GM19035 (cell line): Measurements from ENCODE around the gene TFEB.
"Not testable (repeated sequence)": the region's sequence is repeated elsewhere in the genome, so short reads cannot be mapped to it uniquely, and the experiment has no call there.

ENCODE experiments used
- ATAC-seq: cut with Tn5 transposase; IDR thresholded peaks from one replicate; pipeline ENCODE4 v1.9.1; 2021; ENCODE audit not compliant: unreplicated experiment

Gene TFEB

DNA sequence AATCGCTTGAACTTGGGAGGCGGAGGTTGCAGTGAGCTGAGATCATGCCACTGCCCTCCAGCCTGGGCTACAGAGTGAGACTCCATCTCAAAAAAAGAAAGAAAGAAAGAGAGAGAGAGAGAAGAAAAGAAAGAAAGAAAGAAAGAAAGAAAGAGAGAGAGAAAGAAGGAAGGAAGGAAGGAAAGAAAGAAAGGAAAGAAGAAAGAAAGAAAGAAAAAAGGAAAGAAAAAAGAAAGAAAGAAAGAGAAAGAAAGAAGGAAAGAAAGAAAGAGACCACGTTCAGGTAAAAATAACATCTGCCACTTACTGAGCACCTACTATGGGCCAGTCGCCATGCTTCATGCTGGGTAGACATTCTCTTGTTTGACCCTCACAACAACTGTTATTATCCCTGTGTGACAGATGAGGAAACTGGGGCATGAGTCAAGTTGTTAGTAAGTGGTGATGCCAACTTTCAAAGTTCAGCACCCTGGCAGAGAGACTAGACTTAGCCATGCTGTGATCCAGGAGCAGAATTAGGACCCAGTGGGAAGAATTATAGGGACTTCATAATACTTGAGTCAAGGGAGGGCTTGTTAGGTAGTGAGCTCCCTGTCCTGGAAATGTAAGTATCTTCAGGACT is 30.7 kb upstream of the TFEB start:
- not testable (repeated sequence) for ATAC-seq

DNA sequence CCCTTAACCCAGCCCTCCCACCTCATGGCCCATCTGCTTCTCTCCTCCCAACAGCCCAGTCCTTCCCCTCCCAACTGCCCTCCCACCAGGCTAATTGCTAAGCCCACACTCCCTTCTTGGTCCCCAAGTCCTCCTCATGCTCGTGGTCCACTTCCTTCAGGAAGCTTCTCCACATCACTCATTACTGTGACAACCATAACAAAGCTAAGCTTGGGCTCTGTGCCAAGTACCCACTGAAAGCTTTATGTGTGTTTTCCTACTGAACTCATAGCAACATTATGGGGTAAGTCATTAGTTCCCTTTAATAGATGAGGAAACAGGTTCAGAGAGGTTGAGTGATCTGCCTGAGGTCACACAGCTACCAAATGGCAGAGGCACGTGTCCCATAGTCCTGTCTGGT is 28.1 kb upstream of the TFEB start:
- no peak for ATAC-seq

DNA sequence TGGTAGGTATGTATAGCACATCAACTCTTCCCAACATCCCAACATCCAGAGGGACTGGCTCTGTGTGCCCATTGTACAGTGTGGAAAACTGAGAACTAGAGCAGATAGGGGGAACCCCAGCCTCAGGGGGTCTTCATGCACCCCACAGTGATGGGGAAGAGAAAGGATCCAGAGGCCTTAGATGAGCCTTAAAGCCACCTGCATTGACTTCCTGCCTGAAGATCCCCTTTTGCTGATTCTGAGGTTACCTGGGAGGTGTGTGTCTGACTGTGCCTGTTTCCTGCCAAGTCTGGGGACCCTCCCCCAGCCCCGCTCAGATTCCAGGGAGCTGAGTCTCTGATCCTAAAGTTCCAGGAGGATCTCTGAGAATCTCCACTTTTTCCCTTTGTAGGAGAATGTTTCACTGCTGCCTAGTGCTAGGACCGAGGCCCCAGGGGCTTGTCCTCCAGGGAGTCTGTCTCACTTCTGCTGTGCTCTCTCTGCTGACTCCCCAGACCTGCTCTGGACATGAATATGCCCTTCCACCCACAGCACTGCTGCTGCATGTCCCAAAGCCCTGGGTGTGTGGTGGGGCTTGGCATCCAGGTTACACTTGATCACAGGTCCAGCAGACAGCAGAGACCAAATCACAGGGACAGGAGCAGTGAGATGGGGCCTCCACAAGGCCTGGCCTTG is 24.6 kb upstream of the TFEB start:
- no peak for ATAC-seq

DNA sequence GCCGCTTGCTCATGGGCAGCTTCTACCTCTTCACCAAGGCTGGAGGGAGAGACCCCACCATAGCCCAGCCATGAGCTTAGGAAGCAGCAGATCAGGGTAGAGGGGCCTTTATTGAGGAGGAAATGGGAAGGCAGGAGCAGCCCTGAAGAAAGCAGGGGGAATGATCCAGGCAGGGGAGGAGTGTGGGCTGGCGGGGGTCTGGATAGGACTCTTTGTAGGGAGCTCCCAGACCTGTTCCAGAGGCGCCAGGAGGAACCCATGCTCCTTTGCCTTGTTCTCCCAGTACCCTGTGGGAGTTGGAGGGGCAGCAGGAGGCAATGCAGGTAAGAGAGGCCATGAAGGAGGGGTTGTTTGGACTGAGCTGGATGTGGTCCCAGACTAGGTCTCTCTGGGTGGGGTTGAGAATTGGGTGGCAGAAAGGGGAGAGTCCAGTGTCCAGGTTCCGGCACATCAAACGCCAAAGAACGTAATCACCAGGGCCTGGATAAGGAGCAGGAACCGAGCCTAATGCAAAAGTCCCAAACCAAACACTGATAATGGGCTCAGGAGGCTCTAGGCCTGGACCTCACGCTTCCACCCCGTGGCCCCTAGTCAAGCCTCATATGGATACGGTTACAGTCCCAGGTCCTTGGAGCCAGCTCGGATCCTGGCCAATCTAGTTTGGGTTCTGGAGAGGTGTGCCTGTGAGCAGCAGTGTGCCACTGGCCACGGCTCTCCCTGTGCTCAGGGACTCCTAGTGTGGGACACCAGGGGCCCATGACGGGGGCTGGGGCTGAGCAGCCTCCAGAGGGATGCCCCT is 23.9 kb upstream of the TFEB start:
- ATAC-seq, result no peak

DNA sequence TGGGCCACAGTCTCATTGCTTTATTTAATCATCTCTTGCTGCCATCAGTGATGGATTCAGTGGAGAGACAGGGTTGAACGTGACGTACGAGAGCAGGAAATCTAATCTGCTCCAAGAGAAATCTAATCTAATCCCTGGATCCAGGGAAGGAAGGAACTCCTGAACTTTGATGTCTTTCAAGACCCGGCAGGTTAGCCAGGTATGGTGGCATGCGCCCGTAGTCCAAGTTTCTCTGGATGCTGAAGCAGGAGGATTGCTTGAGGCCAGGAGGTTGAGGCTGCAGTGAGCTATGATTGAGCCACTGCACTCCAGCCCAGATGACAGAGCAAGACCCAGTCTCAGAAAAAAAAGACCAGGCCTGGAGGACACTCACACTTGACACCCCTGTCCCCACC is 23.2 kb upstream of the TFEB start:
- ATAC-seq, result no peak

DNA sequence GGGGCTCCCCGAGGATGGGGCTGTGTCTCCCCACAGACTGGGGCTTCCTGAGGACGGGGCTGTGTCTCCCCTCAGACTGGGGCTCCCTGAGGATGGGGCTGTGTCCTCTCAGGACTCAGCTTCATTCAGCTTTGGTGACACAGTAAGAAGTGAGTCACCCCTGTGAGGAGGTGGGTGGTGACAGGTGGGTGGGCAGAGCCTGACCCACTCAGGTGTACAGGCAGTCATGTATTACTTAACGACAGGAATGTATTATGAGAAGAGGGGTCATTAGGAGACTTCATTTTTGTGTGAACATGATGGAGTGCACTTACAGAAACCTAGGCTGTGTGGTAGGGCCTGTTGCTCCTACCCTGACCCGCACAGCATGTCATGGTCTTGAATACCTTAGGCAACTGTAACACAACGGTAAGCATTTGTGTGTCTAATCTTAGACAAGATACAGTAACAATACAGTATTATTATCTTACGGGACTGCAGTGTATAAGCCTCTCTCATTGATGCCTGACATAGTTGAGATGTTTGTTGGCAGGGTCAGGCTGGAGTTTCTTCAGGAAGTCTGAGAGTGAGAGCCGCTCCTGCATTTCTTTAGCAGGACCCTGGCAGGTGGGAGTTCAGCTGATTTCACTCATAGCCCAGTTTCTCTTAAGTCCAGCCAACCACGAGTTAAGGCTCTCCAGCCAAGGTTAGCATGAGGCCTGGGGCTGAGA is 22.7 kb upstream of the TFEB start:
- no peak for ATAC-seq

DNA sequence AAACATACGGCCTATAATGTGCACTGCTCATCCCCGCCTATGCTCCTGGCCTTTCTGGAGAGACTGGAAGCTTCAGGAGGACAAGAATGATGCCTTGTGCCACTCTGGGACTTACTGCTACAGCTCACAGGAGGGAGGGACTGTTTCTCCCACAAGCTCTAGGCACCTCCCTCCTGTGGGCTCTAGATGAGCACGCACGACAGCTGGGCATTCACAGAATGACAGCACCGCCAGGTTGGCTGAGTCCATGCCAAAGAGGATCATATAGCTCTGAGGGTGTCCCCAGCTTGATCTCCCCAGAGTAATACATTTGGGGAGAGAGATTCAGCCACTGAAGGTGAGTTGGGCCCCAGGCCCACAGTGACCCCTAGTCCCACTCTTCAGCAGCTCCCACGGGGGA is 21.9 kb upstream of the TFEB start:
- ATAC-seq, result no peak

DNA sequence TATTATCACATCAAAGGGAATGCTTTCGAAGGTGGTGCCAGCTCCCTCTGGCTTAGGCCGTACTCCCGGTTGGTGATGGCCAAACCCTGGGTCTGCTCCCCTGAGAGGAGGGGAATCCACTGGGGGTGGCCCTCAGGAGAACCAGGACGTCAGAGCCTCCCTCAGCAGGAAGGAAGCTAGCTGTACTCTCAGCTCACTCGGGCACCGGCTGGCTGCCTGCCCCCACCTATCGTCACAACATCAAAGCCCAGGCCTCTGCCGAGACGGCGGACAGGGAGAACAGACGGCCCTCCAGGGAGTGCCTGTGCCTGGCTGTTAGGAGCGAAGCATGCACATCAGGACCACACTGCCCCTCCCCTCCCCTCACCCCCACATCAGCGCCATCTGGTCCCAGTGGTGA is 20.9 kb upstream of the TFEB start:
- ATAC-seq, result no peak

DNA sequence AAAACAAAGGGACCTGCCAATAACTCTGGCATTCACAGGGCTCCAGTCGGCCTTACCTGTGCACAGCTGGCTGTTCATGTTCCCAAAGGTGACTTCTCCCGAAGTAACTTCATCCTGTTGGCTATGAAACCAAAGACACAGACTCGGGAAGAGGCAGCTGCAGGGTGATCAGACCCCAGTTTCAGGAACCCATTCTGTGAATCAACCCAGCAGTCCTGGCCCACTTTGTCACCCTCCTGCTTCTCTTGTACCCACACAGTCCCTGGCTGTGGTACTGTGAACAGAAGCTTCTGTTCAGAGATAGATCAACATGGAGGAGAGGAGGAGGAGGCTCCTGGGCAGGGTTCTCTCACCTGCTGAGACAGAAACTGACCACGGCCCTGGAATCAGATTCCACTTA is 20.5 kb upstream of the TFEB start:
- no peak for ATAC-seq

DNA sequence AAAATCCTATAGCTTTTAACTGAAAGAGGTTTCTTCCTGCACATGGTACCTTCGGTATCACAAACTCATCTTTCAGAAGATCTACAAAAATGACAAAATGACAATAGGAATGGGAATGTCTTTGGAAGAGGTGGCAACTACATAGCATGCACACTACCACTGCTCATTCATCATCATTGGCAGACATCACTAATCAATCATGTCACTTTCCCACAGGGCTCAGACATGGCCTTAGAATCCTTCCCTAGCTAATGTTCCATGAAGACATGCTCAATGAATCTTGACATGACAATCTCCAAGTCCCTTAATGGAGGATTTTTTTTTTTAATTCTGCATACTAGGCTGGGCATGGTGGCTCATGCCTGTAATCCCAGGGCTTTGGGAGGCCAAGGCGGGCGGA is 15.0 kb upstream of the TFEB start:
- ATAC-seq, result no peak

DNA sequence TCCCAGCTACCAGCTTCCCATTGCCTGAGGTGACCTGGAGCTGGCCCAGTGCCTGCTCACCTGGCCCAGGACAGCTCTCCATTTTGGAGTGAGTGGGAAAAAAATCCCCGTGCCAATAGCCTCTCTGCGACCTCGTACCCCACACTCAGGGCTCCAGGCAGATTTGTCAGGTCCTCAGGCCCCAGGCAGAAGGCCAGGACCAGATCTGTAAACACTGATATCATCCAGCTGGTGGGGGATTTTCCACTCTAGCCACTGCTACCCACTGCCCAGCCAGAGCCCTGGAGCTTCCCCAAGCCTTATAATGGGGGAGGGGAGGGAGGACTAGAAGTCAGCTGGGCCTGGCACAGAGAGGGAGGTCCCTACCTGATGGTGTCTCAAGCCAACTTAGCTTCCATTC is 13.1 kb upstream of the TFEB start:
- ATAC-seq, result no peak

DNA sequence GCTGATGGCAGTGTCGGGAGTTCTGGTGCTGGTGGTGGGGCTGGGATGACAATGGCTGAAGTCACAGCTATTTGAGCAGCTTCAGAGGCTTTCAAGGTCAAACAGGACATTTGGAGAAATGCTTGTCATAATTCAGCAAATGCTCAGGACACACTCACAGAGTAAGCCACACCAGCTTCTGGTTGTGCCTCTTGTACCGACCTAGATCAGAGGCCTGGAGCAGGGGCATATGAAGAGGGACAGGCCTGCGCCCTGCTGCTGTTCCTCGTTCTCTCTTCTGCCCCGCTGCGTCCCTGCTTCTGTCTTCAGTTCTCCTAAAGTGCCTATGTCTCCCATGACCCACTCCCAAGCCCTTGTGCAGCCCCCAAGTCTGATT is 12.7 kb upstream of the TFEB start:
- no peak for ATAC-seq

DNA sequence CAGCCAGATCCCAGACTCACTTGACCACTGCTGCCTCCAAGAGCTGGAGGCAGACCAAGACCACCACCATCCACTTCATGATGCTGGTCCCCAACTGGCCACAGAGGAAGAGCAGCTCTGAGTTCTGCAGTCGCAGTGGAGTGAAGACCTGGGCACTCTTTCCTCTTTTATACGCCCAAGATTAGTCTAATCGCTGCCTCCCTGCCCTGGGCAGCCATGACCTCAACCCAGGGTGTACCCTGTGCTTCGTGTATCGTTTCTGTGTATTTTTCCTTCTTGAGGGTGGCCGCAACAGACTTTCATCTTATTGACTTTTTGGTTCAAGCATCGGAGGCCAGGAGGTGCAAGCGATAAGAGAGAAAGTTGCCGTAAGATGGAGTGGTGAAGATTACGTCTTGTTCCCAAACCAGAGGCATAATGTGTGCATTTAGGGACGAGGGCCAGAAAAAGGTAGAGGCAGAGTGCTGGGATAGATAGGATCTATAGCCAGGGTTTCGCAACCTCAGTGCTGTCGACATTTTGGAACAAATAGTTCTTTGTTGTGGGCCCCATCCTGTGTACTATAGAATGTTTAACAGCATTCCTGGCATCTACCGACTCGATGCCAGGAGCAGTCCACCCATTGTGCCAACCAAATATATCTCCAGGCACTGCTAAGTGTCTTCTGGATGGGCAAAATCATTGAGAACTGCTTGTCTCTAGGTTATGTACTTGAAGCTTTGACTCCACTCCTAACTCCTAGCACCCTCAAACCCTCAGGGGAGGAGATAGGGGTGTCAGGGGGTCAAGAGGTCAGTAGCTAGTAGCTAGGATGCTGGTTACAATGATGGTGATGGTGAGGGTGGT is 12.1 kb upstream of the TFEB start, which contains the start of gene PGC:
TSS of gene PGC (minus strand) at position 142 of the 846 bp plus-strand sequence. CDS start at position 79, 63 bp downstream.
- no peak for ATAC-seq

DNA sequence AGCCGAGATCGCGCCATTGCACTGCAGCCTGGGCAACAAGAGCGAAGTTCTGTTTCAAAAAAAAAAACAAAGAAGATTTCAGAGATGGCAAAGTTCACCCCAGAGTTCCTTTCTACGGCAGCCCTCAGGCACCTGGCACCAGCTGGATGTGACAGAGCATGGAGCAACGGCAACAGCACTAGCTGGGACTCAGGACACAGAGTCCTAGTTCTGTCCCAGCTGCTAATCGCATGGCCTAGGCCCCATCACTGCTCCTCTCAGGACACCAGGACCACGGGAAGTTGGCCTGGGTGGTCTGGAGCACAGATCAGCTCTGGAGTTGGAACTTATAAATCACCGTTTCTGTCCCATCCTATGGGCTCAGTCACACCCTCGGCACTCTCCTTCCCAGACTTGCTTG is 10.7 kb upstream of the TFEB start:
- ATAC-seq, result no peak

DNA sequence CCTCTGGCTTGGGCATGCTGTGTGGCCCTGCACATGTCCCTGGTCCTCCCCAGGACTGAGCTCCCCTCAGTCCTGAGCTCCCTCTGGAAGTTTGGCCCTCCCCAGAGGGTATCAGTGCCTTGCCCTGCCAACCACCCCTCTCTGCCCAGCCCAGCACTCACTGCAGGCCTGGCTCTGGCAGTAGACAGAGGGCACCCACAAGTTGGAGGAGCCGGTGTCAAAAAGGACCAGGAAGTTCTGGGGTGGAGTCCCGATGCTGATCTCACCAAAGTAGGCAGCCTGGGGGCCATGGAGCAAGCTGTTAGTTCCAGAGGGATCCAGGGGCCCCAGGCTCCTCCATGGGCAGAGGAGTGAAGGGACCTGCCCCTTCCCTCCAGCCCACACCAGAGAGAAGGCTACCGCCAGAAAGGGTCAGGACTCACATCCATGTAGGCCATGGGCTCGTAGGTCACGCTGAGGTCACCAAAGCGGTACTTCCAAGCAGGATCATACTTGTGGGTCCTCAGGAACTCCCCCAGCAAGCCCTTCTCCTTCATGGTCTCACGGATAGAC is 8.9 kb upstream of the TFEB start:
- no peak for ATAC-seq

DNA sequence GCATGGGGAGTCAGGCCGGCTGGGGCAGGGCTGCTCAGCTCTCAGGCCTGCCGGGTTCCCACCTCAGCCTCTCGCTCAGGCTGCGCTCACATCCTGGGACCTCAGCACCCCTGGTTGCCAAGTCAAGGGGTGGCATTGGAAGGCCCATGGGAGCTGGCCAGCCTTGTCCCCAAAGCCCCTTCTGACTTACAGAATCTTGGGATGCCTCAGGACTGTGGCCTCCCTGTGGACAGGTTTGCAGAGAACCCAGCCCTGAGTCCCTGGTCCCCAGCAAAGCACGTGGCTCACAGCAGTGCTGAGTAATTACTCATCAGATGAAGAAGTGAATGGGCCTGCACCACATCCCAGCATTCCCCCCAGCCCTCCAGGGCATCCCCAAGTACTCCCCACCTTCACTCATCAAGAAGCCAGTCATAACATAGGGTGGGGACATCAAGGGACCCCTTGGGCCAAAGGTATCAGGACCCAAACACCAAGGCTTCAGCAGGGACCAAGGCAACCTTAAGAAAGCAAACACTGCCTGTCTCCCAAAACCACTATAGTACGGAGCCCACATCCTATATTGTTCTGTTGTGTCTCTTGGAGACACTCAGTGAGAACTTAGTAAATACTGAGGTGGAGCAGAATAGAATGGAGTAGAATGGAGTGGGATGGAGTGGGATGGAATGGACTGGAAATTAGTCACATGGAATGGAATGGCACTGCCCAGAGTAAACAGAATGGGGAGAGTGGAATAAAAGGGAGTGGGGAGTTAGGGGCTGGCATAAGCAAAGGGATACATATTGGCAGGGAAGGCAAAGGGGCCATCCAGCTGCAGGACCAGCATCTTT is 8.2 kb upstream of the TFEB start:
- no peak for ATAC-seq

DNA sequence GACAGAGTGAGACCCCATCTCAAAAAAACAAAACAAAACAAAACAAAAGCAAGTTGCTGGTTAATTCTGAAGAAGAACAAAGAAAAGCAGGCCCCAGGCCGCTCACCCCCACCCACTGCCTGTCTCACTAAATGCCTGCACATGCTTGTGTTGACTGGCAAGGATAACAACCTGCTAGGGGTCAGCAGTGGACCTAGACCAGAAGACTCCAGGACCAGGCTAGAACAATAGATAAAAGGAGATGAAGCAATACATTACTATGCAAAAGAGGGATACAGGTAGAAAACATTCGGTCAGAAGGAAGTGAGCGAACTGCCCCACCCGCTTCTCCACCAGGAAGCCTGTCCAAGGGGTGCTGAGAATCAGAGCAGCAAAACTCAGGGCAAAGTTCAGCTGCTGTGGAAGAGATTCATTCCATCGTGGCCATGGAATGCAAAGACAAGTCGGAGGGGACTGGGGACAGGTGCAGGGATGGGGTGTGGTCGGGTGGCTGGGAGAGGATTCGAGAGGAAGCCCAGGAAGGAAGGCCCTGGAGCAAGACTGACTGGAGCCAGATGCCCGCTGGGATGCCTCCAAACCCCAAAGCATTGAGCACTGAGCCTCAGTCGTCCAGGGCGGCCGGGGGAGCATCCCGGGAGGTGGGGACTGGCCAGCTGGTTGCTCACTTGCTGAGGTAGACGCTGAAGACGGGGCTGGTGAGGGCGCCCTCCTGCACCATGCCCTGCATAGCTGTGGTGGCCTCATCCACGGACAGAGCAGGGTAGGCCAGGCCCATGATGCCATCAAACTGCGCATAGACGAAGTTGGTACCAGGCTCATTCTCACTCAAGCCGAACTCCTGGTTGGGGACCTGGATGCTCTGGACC is 6.5 kb upstream of the TFEB start:
- no peak for ATAC-seq

DNA sequence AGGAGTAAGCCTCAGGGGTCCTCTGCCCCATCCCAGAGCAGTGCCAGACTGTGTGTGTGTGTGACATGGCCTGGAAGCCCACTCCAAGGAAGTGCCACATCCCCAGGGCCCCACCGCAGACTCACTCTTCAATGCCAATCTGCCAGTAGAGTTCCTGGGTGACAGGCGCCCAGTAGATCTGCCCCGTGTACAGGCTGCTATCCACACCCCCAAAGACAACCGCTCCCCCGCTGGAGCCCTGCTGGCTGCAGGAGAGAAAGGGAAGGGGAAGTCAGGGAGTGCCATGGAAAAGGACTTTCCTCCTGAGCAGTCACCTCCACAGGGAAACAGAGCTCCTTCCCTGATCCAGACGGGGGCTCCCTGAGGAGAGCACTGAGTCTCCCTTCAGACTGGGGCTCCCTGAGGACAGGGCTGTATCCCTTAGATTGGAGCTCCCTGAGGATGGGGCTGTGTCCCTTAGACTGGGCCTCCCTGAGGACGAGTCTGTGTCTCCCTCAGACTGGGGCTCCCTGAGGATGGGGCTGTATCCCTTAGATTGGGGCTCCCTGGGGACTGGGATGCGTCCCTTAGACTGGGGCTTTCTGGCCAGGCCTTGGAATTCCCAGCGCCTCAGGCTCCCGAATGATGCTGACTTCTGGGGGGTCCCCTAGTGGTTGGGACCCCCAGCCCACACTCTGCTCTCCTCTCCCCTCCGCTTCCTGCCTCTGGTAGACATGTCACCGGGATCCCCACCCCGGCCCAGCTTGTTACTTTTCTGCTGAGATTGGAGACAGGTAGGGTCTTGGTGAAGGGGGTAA is 5.2 kb upstream of the TFEB start:
- no peak for ATAC-seq
